HG03139 (cell line): ENCODE measurements around the gene CMYA5.
"Not testable (repeated sequence)": the region's sequence is repeated elsewhere in the genome, so short reads cannot be mapped to it uniquely, and the experiment has no call there.

ENCODE experiments used
- ATAC-seq: cut with Tn5 transposase; IDR thresholded peaks from one replicate; pipeline ENCODE4 v1.9.1; 2021; ENCODE audit not compliant: unreplicated experiment

The CMYA5 gene

DNA sequence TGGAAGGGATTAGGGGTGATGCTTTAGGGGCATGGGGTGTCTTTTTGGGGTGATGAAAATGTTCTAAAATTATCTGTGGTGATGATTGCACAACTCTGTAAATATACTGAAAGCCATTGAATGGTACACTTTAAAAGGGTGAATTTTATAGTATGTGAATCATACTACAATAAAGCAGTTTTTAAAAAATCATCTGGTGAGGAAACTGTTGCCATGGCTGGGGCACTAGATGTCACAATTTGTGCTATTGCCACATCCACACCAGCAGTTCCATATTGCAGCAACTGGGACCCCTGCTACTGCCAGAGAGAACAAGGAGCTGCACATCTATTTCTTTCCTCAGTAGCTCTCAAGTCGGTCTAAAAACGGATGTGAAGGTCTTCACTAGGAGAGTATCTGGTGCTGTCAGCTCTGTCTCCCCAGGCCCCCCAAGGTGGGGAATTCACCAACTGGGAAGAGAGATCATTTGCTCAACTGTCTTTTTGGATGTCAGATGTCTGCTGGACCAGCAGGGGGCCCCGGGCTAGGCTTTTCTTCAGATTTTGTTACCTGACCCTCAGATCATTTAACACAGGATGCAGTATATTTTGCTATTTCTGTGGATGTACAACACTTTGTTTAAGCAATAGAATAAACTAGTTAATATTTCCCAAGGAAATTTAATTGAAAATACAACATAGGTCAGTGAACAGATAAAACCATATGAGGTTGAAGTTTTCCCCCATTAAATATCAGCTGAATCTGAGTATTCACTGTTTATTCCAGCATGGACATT is 13.2 kb downstream of the CMYA5 start:
- no peak for ATAC-seq

DNA sequence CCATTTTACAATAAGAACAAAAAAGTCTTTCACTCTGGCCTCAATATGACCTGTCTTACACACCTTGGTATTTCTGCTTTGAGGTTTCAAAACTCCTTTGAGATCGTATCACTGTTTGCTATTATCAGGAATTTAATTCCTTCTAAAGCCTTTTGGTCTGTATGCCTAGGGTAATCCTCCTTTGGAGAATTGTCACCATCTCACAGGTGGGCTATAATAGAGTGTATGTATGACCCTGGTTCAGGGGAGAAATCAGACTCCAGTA is 13.7 kb downstream of the CMYA5 start:
- no peak for ATAC-seq

DNA sequence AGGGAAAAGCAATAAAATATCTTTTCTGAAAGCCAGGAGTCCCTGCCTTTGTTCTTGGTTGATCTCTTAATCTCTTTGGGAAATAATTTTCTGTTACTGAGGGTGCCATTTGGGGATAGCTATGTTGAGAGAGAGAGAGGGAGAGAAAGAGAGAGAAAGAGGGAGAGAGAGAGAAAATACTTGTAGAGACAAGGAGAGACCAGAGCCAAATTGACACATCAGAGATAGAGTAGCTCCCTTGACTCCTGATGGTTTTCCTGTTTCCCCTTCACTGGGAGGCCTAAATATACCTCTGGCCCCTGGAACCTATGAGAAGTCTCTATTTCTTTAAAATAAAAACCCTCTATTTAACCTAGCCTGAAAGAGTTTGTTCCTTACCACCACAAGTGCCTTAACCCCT is 14.9 kb downstream of the CMYA5 start:
- no peak for ATAC-seq

DNA sequence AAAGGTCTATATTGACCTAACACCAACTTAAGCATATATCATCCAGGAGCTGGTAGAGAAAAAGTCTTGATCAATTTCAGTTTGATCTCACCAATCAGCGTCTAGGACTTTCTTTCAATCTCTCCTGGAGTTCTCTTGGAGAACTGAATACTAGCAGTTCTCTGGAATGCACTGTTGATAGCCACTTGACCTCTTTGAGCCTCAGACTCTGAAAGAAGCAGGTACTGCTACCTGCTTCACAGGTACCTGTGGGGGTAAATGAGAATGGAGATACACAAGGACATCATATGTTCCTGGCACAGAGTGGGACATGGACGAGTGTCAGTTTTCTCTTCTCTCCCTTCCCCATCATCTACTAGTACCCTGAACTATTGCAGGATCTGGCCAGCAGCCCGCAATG is 16.0 kb downstream of the CMYA5 start:
- ATAC-seq: no peak

DNA sequence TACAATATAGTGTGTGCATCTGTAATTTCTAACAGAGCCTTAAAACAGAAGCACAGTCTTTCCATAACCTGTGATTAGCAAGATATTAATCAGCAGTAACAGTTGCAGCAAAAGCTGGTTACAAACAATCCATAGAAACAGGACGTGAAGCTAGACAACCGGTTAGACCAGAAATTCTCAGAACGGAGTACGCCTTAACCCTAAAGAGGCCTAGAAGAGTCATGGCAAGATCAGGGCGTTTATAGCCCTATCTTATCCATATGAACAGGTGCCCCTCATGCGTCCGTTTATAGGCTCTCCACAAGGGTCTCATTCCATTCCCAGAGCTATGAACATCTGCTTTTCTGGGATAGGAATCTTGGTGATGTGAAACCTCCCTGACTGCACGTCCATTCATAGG is 16.7 kb downstream of the CMYA5 start:
- ATAC-seq: not testable (repeated sequence)

DNA sequence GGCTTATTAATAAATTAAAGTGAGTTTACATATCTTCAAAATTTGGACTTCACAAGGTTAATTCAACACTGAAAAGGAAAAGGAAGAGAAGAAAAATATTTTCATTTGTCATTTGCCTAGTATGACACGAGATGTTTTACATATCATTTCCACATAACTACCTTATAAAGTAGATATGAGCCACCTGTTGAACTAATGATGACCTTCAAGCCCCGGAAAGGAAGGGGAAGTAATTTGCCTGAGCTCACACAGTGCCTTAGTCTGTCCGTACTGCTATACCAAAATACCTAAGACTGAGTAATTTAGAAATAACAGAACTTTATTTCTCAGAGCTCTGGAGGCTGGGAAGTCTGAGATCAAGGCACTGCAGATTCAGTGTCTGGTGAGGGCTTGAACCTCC is 17.9 kb downstream of the CMYA5 start:
- no peak for ATAC-seq

DNA sequence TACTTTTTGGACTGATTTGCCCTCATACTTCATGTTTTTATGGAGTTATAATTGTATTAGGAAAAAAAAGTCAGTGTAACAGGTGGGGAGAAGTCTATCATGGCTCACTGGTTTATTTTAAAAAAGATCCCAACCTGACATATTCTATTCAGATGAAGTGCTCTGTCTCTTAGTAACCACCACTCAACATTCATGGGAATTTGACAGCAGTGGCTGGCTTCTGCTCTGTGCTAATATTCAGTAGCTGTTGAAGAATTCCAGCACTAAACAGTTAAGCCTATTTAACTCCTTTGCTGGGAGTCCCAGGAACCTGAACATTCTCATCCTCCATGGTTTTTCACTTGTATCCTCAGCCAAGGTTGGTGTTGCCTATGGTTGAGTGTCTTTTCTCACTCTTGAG is 23.1 kb downstream of the CMYA5 start:
- no peak for ATAC-seq

DNA sequence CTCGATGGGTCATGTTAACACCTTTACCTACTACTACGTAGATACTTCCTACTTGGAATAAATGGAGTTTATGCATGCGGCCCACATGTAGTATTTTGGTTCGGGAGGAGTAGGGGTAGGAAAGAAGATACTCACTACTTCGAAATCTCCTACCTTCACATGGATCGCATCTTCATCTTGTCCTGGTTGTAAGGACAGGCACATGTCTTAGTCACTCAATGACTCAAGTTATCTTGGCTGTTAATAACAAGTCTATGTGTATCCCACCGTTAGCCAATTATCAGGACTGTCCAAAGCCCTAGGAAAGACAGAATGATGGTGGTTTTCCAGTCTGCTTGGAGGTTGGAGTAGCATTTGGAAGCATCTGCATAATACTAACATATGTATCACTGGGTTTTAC is 24.1 kb downstream of the CMYA5 start:
- no peak for ATAC-seq

DNA sequence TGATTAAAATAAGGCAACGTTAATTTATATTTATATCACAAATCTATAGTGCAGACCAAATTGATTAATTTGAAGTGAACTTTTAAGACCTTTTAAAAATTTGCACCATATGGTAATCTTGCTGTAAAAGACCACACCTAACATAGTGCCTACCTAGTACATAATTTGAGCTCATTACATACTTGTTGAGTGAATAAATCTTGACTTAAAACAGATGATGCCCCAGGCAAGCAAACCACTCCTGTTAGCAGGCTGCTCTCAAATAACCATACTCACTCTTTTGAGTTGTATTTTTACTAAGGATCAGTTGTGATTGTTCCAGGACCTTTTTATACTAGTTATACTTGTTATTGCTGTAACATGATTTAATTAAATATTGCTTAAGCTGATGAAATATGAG is 27.2 kb downstream of the CMYA5 start:
- ATAC-seq: no peak

DNA sequence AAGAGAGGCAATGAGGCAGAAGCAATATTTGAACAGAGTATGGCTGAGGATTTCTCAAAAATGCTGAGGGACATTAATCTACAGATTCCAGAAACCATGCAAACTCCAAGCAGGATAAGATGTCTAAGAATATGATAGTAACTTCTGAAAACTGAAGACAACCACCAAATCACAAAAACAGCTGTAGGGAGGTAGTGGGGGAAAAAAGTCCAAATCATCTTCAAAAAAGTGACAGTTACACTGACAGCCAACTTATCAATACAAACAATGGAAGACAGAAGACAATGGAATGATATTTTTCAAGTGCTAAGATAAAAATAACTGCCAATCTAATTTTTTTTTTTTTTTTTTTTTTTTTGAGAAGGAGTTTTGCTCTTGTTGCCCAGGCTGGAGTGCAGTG is 30.5 kb downstream of the CMYA5 start:
- ATAC-seq: no peak

DNA sequence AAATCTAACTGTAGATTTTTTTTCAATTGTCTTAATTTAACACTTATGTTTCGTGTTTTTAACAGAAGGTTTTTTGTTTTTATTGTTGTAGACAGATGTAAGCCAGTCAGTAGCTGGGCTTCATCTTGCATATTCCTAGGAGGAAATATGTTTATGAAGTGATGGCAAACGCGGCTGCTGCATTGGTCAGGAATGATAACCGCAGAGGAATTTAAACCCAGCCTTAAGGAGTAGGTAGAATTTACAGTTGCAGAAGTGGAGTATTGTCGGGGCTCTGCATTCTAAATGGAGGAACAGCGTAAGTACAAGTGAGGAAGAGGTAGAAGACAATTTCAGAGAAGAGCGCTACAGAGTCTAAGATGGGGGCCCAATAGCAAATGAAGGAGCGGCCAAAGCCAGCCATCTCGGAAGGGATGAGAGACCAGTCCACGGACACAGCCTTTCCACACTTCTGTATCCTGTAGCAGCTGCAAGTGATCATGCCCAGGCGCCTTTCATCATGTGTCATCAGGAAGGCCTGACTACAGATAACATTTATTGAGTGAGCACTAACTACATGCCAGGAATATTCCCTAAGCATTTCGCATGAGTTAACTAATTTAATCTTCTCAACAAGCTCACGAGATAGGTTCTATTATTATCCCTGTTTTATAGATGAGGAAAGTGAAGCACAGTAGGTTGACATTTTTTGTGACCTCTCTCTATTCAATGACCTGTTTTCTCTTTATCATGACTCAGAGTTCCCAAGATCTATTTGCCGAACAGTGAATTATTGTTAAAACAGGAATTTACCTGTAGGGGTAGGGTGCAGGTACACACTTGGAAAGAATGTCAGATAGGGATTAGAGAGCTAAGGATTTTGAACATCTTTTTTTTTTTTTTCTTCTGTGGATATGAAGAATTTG is 38.1 kb downstream of the CMYA5 start:
- no peak for ATAC-seq

DNA sequence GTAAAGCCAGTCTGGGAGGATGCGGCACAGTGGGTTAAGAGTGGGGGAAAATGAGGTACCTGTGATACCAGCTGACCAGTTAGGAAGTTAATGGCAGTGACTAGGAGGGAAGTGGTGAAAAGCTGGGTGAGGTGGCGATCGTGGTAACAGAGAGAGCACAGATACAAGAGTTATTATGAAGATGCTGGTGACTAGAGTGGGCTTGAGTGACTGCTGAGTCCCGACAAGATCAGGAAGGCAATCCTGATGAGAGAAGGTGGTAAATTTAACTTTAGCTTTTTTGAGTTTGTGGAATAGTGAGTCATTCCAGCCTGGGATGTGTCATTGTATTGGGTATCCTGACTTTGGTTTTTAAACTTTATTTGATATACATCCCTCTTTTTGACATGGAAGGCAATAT is 38.8 kb downstream of the CMYA5 start:
- no peak for ATAC-seq

DNA sequence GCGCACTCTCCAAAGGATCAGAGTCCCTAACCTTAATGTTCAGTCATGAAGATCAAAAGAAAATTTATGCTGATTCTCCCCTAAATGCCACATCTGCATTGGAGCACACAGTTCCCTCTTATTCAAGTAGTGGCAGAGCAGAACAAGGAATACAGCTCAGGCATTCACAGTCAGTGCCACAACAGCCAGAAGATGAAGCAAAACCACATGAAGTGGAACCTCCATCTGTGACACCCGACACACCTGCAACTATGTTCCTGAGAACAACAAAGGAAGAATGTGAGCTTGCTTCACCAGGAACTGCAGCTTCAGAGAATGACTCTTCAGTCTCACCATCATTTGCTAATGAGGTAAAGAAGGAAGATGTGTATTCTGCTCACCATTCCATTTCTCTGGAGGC is 40.0 kb downstream of the CMYA5 start:
- ATAC-seq: no peak

DNA sequence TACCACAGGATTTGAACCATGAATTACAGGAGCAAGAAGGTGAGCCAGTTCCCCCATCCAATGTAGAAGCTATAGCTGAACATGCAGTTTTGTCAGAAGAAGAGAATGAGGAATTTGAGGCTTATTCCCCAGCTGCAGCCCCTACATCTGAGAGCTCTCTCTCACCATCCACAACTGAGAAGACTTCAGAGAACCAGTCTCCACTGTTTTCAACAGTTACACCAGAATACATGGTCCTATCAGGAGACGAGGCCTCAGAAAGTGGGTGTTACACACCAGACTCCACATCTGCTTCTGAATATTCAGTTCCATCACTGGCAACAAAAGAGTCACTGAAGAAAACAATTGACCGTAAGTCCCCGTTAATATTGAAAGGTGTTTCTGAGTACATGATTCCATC is 40.9 kb downstream of the CMYA5 start:
- ATAC-seq: no peak

DNA sequence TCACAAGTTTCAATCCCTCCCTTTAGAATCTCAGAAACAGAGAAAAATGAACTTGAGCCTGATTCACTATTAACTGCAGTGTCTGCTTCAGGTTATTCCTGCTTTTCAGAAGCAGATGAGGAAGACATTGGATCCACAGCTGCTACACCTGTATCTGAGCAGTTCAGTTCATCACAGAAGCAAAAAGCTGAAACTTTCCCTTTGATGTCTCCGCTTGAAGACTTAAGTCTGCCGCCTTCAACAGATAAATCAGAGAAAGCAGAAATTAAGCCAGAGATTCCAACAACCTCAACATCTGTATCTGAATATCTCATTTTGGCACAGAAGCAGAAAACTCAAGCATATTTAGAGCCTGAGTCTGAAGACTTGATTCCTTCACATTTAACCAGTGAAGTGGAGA is 42.1 kb downstream of the CMYA5 start:
- ATAC-seq: no peak

DNA sequence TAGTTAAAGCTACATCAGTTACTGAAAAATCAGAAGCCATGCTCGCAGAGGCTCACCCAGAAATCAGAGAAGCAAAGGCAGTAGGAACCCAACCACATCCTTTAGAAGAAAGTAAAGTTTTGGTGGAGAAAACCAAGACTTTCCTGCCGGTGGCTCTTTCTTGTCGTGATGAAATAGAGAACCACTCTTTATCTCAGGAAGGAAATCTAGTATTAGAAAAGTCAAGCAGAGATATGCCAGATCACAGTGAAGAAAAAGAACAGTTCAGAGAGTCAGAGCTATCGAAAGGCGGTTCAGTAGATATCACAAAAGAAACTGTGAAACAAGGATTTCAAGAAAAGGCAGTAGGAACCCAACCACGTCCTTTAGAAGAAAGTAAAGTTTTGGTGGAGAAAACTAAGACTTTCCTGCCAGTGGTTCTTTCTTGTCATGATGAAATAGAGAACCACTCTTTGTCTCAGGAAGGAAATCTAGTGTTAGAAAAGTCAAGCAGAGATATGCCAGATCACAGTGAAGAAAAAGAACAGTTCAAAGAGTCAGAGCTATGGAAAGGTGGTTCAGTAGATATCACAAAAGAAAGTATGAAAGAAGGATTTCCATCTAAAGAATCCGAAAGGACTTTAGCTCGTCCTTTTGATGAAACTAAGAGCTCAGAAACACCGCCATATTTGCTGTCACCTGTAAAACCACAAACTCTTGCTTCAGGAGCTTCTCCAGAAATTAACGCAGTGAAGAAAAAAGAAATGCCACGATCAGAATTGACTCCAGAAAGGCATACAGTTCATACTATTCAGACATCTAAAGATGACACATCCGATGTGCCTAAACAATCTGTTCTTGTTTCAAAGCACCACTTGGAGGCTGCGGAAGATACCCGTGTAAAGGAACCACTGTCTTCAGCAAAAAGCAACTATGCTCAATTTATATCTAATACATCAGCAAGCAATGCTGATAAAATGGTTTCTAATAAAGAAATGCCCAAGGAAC is 47.2 kb downstream of the CMYA5 start:
- no peak for ATAC-seq

DNA sequence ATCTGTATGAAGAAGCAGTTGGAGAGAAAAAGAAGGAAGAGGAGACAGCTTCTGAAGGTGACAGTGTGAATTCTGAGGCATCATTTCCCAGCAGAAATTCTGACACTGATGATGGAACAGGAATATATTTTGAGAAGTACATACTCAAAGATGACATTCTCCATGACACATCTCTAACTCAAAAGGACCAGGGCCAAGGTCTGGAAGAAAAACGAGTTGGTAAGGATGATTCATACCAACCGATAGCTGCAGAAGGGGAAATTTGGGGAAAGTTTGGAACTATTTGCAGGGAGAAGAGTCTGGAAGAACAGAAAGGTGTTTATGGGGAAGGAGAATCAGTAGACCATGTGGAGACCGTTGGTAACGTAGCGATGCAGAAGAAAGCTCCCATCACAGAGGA is 48.7 kb downstream of the CMYA5 start:
- ATAC-seq: no peak

DNA sequence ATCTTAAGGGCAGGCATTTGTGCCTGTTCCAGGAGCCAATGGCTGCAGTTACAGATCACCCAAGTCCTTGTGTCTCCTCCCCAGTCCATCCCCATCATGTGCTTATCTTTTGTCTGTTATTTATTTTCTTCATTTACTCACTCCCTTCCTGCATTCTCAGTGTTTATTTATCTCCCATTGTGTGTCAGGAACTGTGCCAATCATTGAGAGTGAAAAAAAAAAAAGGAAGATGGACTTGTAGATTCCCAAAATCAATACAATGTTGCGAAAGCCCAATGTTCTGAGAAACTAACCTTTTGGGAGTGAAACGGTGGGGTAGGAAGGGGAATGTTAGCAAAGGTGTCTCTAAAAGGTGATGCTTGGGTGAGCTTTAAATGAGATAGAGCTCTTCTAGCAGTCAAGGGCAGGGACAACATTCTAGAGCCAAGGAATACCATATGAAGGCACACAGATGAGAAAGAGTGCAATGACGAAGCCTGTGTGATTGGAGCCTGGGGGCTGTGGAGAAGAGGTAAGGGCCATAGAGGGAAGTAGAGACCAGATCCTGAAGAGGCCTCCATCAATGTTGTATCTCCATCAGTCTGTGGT is 53.0 kb downstream of the CMYA5 start:
- ATAC-seq: no peak

DNA sequence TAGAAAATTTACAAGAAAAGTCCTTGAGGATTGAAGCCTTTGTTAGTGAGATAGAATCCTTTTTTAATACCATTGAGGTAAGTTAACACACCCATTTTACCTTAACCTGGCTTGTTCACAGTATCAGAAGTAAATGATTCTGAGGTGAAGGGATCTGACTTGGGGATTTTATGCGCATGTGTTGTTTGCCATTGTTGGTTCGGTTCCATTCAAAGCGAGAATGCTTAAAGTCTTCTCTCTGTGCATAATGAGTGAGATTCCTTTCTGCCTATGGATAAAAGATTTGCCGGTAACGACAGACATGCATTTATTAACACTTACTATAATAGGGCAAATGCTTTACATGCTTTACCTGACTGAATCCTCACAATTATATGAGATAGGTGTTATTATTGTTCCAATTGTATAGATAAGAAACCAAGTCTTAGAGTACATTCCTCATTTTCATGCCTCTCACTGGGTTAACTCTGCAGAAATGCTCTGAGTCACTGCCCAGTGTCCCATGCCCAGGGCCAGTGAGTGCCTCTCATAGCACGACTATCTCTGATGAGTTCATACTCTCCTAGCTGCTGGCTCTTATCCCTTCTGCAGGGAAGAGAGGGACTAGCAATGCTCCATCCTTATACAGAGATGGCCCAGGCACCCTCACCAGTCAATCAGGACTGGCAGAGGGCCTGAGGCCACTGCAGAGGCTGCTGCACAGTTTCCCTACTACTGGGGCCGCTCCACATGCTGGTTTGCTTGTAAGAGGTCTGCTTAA is 54.4 kb downstream of the CMYA5 start:
- no peak for ATAC-seq

DNA sequence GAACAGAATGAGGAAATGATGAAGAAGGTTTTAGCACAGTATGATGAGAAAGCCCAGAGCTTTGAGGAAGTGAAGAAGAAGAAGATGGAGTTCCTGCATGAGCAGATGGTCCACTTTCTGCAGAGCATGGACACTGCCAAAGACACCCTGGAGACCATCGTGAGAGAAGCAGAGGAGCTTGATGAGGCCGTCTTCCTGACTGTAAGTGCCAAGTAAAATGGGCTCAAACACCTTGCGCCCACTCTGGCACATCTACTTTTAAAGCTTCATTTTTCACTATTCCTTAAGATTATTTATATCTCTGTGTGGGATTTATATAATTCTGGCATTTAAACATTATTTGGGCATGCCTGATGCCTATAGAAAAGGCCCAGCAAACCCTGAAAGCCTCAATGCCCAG is 55.6 kb downstream of the CMYA5 start:
- no peak for ATAC-seq
